Measurements from ENCODE around the gene EFCAB9.

Gene EFCAB9

GRCh38 chr5:172166030-172166826 lies 27.7 kb upstream of the EFCAB9 start:
- DNase-seq = no peak

GRCh38 chr5:172167895-172168294 lies 26.1 kb upstream of the EFCAB9 start:
- no peak for DNase-seq

DNA sequence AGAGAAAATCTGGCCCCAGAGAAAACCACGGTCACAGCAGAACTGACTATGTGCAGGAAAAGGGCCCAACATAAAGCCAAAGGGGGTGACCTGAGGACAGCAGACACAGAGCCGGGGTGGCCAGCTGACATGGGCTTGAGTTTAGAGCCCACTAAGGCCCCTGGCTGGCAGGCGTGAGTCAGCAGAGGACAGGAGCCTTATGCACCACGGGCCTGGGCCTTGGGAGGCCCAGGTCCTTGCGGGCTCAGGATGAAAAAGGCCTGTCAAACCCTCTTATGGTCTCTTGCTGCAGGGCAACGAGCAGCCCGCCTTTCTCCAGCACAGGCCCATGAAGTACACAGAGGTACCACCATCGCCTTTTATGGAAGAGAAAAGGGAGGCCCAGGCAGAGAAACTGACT lies 25.7 kb upstream of the EFCAB9 start:
- DNase-seq = no peak

DNA sequence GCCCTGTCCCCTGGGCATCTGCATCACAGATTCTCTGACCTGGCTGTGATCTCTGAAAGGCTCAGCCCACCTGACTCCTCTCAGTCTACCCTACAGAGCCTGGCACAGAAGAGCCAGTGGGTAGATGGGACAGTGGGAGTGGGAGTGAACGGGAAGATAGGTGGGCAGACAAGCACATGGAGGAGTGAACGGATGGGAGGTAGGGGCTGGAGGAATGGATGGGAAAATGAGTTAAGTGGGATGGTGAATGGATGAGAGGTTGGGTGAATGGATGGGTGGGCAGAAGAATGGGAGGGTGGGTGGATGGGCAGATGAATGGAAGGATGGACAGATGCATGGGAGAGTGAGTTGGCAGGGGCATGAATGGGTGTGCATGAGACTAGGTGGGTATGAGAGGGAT lies 24.8 kb upstream of the EFCAB9 start:
- no peak for DNase-seq

DNA sequence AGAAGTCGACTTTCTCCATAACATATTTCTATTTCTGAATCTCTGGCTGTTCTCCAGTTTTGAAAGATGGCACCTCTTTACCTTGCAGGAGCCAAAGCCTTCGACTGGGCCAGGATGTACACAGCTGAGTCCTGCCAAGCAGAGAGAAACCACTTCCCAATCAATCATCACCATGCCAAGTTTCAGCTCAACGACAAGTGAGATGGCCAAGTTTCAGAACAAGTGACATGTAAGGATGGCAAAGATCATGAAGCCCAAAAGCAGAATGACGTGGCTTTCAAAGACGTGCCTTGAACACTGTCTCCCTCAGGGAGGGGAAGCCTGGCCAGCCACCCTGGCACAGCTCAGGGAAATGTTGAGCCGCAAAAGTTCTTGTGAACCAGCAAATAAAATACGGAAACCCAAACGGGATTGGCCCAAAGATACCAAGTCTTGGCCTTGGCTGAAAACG lies 23.7 kb upstream of the EFCAB9 start:
- DNase-seq = no peak

- no peak for DNase-seq
These were observed 22.9 kb upstream of the EFCAB9 start for GRCh38 chr5:172171118-172171517.

- DNase-seq = no peak
These were observed 20.9 kb upstream of the EFCAB9 start for GRCh38 chr5:172172912-172173563.

DNA sequence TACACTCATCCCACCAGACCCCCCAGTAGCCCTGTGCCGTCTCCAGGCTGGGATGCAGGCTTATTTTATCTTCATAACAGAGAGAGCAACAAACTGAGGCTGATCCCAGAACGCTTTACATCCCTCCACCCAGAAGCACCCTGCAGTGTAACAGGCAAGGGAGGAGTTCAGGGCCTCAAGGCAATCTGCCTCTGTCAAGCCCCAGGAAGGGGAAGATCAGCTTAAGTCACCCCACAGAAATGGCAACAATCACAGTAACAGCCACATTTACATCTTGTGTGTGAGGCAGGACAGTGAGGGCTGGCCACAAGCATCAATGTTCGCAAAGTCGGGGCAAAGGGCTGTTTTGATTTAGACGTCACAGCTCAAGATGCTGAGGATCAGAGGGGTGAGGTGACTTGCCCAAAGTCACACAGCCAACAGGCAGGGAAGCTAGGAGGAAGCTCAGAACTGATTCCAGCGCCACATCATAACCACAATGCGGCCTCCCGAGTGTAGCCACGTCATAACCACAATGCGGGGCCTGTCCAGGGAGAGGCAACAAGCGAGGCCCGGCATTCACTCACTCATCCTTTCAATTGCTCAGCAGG lies 20.3 kb upstream of the EFCAB9 start:
- DNase-seq = peak; percentile 66 to 75

DNA sequence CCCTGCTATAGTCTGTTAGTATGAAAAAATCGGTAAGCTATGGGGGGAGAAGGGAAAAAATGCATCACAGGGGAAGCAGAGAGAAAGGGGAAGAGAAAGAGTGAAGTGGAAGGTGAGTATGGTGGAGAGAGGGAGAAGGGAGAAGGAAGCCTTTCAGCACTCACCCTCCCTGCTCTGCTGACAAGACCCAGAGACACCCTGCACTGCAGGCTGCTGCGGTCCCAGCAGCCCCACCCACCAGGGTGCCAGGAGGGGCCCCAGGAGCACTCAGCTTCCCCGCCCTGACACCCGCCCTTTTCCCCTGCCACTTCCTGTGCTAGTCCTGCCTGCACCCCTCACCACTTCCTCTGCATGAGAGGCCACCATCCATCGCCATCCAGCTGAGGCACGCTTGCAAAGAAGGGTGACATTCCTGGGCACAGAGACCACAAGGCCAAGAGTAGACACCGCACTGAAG lies 18.7 kb upstream of the EFCAB9 start:
- peak; percentile 90 to 91 for DNase-seq

- no peak for DNase-seq
These were observed 16.8 kb upstream of the EFCAB9 start for GRCh38 chr5:172177176-172177575.

- DNase-seq = peak; percentile 39 to 48
These were observed 15.5 kb upstream of the EFCAB9 start for GRCh38 chr5:172178301-172178987.

- DNase-seq = peak; percentile 66 to 77
These were observed 14.7 kb upstream of the EFCAB9 start for GRCh38 chr5:172178991-172179989.

DNA sequence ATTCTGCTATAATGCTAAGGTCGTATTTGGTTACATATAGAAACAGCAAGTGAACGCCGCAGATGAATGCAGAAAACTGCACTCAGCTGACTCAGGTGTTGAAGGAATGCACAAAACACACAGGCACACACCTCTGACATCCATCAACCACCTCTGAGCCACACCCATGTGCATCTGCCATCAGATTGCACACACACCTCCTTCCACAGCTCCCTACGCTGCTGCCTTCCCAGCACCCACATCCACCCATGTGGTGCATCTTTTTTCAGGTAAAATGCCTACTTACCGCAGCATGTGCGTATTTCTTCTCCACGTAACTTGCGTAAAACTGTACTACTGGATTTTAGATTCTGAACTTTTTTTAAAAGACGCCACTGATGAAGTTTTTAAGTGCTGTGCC lies 13.0 kb upstream of the EFCAB9 start:
- DNase-seq = peak; percentile 49 to 50

GRCh38 chr5:172182291-172182690 lies 11.7 kb upstream of the EFCAB9 start:
- no peak for DNase-seq

DNA sequence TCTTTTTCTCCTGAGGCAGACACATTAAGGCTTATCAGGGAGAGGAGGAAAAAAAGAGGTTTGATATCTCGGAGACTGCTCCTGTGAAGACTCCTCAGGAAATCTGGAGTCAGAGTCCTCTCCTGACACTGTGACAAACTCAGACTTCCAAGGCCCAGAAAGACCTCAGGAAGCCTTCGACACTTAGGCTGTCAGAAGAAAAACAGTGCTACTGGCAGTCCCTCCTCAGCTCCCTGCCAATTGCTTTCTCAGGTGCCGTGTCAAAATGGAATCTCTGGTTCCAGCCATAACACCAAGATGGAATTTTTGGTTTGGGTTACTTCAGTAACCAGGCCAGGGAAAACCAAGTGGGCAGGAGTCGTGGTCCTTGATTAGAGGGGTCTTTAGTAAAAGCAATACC lies 10.1 kb upstream of the EFCAB9 start:
- DNase-seq = no peak

DNA sequence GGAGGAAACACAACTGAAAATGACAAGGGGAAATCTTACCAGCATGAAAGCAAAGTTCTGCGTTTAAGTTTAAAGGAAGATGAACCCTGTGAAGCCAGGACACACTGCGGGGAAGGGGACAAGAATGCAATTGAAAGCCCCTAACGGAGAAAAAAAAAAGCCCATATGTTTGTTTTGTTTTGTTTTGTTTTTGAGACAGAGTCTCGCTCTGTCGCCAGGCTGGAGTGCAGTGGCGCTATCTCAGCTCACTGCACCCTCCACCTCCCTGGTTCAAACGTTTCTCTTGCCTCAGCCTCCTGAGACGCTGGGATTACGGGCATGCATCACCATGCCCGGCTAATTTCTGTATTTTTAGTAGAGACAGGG lies 8.9 kb upstream of the EFCAB9 start:
- peak; percentile 45 to 55 for DNase-seq

DNA sequence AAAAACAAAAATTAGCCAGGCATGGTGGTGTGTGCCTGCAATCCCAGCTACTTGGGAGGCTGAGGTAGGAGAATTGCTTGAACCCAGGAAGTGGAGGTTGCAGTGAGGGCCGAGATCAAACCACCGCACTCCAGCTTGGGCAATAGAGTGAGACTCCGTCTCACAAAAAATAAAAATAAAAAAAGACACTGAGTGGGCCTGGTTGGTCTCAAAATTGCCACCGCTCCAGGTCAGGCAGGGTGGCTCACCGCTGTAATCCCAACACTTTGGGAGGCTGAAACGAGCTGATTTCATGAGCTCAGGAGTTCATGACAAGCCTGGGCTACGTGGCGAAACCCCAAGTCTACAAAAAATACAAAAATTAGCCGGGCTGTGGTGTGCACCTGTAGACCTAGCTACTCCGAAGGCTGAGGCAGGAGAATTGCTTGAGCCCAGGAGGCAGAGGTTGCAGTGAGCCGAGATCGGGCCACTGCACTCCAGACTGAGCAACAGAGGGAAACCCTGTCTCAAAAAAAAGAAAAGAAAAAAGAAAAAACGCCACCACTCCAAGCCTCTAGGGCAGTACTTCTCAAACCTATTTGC lies 7.8 kb upstream of the EFCAB9 start:
- peak in 1 of 2 donors; percentile 11 for DNase-seq

DNA sequence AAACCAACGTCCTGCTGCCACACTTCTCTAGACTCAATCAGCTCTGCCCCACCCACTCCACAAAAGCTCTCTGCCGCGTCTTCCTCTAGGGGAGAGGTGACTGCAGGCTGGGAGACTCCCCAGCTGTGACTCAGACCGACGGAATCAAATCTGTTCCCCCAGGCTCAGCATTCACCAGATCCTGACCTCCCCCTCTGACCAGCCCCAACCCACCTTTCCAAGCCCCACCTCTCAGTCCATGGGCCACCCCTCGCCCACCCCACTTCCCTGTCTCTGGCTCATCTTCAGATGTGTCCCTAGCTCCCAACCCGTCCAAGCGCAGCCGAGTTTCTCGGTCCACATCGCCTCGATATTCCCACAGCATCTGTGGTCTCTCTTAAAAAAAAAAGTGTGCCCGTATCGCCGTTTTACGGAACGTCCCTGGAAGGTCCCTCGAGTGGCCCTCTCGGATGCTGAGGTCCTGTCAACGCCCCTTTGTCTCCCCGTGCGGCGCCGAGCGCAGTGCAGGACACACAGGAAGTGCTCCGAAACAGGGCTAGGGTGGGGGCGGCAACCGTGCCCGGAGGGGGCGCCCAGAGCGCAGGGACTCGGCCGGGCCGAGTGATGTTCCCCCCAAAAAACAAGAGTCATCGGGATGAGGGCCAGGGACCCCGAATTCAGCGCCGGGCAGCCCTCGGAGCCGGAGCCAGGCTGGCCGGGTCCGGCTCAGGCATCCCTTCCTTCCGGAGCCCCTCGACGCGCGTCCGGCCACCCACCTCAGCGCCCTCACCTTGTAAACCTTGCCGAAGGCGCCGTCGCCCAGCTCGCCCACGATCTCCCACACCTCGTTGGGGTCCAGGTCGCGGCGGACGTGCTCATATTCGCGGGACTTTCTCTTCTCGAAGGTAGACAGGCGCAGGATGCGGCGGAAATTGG lies 6.6 kb upstream of the EFCAB9 start:
- DNase-seq = peak; percentile 72 to 75

DNA sequence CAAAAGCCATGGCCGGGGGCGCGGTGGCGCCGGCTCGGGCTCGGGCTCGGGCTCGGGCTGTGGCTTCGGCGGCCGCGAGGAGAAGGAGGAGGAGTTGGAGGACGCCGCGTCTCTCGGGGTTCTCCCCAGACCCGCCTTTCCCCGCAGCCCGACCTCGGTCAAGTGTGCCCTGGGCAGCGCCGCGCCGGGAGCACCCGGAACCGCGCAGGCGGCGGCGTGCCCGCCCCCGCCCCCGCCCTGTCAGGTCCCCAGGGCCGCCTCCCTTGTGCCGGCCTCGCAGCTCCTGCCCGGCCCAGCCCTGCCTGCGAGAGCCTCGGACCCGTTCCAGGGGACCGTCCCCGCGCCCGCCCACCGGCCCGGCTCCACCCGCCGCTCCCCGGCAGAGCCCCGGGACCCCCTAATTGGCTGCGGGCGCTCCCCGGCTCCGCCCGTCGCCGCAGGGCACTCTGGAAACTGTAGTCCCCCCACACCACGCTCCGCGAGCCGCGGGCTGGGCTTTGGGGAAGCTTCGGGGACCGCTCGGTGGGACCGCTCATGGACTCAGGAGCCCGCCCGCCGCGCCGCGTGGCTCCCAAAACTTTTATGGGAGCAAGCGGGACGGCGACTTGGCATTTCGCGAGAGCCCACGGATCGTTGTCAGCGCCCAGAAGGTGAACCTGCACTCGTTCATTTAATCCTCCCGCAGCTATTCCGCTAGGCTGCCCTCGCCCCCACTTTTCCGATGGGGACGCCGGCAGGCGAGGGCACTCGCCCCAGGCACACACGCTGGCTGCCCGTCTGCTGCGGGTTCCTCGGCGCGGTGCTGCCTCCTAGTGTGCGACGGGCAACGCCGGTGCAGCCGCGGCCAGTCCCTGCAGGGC lies 5.7 kb upstream of the EFCAB9 start, which contains the start of gene STK10:
TSS of gene STK10 (minus strand) at position 192 of the 860 bp plus-strand sequence. CDS start at position 10, 182 bp downstream.
- peak; percentile 90 to 92 for DNase-seq
